HEK293 (cell line): ENCODE measurements around the gene KCNJ6.

ENCODE experiments used
- HOXA7 ChIP-seq: sonication (generic); formaldehyde crosslinking; IDR thresholded peaks from 2 replicates; pipeline ENCODE4 v1.8.1; 2022; ENCODE audit warnings: missing genetic modification reagents, borderline replicate concordance
- MYNN ChIP-seq: fragments of 450-650 bp; formaldehyde crosslinking; IDR thresholded peaks from 2 replicates; pipeline ENCODE4 v1.5.1; 2016; ENCODE audit warnings: missing biosample characterization, missing genetic modification characterization, borderline replicate concordance
- WT1 ChIP-seq: fragments of 450-650 bp; formaldehyde crosslinking; IDR thresholded peaks from 2 replicates; pipeline ENCODE4 v1.5.1; 2016; ENCODE audit warnings: missing biosample characterization, missing genetic modification characterization
- ZNF114 ChIP-seq: fragments of 450-650 bp; formaldehyde crosslinking; IDR thresholded peaks from 2 replicates; pipeline ENCODE4 v1.5.0; 2017; ENCODE audit warnings: missing biosample characterization, missing genetic modification characterization
- ZNF670 ChIP-seq: fragments of 450-650 bp; formaldehyde crosslinking; IDR thresholded peaks from 2 replicates; pipeline ENCODE4 v1.5.1; 2016; ENCODE audit warnings: missing biosample characterization, missing genetic modification characterization, low read depth
- ZNF792 ChIP-seq: fragments of 450-650 bp; formaldehyde crosslinking; IDR thresholded peaks from 2 replicates; pipeline ENCODE4 v1.5.1; 2016; ENCODE audit warnings: missing biosample characterization, missing genetic modification characterization
- TF ChIP-seq, protein P1 (sequence below): fragments of 450-650 bp; formaldehyde crosslinking; IDR thresholded peaks from 2 replicates; pipeline ENCODE4 v1.5.1; 2016; ENCODE audit warnings: missing biosample characterization, missing genetic modification characterization
- TF ChIP-seq, protein P2 (sequence below): fragments of 450-650 bp; formaldehyde crosslinking; IDR thresholded peaks from 2 replicates; pipeline ENCODE4 v1.5.1; 2016; ENCODE audit warnings: missing biosample characterization, missing genetic modification characterization

DNA sequence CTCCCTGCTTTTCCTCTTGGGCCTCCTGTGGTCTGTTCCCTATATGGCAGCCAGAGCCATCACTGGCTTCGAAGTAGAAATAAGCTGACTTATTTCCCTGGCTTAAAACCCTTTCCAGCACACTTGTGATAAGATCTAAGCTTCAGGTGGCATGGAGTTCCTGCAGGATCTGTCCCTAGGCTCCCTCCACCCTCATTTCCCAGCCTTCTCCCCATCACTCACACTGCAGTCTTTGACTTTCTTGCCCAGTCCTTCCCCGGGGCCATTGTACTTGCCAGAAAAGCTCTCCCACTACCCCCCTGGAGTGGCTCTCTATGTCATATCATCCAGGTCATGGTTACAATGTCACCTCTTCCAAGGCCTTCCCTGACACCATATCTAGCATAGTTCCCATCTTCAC is 55.8 kb downstream of the KCNJ6 start:
- TF ChIP-seq MYNN (tag by site-specific recombination) = no peak
- TF ChIP-seq ZNF114 (tag by site-specific recombination) = no peak
- TF ChIP-seq, protein P1, sequence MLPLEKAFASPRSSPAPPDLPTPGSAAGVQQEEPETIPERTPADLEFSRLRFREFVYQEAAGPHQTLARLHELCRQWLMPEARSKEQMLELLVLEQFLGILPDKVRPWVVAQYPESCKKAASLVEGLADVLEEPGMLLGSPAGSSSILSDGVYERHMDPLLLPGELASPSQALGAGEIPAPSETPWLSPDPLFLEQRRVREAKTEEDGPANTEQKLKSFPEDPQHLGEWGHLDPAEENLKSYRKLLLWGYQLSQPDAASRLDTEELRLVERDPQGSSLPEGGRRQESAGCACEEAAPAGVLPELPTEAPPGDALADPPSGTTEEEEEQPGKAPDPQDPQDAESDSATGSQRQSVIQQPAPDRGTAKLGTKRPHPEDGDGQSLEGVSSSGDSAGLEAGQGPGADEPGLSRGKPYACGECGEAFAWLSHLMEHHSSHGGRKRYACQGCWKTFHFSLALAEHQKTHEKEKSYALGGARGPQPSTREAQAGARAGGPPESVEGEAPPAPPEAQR (tag by site-specific recombination) = no peak
- TF ChIP-seq WT1 = no peak
- TF ChIP-seq ZNF670 (tag by site-specific recombination) = no peak
- TF ChIP-seq ZNF792 (tag by site-specific recombination) = no peak
- TF ChIP-seq, protein P2, sequence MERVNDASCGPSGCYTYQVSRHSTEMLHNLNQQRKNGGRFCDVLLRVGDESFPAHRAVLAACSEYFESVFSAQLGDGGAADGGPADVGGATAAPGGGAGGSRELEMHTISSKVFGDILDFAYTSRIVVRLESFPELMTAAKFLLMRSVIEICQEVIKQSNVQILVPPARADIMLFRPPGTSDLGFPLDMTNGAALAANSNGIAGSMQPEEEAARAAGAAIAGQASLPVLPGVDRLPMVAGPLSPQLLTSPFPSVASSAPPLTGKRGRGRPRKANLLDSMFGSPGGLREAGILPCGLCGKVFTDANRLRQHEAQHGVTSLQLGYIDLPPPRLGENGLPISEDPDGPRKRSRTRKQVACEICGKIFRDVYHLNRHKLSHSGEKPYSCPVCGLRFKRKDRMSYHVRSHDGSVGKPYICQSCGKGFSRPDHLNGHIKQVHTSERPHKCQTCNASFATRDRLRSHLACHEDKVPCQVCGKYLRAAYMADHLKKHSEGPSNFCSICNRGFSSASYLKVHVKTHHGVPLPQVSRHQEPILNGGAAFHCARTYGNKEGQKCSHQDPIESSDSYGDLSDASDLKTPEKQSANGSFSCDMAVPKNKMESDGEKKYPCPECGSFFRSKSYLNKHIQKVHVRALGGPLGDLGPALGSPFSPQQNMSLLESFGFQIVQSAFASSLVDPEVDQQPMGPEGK (tag by site-specific recombination) = no peak
- TF ChIP-seq HOXA7 (CRISPR knock-in tag) = no peak
